ENCODE measurements around the gene LCN15.

The LCN15 gene

DNA sequence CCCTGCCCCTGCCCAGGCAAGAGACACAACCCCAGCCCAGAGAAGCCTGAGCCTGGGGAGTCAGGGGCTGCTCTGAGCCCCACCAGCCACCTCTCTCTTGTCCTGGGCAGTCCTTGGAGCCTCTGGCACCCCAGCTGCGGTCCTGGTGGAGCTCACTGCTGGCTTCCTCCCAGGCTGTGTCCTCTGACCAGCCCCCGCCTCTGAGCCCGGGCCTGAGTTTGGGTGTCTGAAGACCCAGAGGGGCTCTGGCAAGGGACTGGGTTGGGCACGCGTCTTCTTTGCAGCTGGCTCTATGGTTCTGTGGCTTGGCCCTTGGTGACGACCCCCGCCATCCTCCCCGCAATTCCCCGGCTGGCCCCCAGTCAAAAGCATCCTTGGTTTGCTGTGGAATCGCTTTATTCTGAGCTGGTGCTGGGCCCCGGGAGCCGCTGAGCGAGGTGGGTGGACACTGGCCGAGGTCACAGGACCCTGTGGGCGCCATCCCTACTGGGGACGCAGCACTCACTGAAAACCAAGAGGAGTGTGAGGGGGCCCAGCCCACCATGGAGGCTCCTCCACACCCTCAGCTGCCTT is 20.6 kb downstream of the LCN15 start:
- TF ChIP-seq, protein P1, sequence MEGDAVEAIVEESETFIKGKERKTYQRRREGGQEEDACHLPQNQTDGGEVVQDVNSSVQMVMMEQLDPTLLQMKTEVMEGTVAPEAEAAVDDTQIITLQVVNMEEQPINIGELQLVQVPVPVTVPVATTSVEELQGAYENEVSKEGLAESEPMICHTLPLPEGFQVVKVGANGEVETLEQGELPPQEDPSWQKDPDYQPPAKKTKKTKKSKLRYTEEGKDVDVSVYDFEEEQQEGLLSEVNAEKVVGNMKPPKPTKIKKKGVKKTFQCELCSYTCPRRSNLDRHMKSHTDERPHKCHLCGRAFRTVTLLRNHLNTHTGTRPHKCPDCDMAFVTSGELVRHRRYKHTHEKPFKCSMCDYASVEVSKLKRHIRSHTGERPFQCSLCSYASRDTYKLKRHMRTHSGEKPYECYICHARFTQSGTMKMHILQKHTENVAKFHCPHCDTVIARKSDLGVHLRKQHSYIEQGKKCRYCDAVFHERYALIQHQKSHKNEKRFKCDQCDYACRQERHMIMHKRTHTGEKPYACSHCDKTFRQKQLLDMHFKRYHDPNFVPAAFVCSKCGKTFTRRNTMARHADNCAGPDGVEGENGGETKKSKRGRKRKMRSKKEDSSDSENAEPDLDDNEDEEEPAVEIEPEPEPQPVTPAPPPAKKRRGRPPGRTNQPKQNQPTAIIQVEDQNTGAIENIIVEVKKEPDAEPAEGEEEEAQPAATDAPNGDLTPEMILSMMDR (conservative IDR thresholded peaks at IDR 0.05), result no peak

DNA sequence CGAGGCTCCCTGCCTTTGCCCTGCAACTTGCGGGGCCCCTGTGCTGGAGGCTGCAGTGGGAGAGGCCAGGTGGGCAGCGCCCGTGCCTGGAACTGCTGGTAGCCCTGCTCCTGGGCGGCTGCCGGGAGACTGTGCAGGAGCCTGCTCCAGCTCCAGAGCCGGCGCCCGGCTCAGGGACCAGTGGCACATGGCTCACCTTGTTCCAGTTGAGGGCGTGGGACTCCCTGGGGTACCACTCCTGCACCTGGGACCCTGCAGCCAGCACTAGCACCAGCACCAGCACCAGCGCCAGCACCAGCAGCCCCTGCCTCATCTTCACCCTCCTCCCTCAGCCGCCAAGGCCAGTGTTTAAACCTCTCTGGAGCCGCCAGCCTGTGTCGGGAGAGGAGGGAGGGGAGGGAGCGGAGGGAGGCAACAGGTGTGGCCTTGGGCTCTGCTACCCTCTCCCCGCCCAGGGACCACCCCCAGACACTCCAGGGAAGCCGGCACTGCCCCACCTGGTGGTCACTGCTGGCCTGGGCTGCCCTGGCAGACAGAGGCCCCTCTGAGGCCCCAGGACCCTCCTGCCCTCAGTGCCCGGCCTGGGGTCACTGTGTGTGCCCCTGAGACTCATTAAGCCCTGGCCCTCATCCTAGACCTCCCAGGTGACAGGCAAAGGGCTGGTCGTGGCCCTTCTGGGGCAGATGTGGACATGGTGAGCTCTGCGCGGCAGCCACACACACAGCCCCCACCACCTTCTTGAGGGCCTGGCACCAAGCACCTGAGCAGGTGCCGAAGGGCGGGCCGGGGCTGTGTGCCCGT is 21.5 kb downstream of the LCN15 start, which contains the start of gene LCN10:
LCN10 (minus strand) TSS at position 350 of the 801 bp plus-strand sequence; CDS start at position 313, 37 bp downstream.
- H3K27ac ChIP-seq, result peak within 1 kb of the TSS; percentile 2; the same call in 1 of the 2 replicates
- TF ChIP-seq, protein P1 (conservative IDR thresholded peaks at IDR 0.05), result peak; percentile 74

More for the DNA sequence above, 20.6 kb downstream of the LCN15 start:
- H3K27ac ChIP-seq, result no peak overlapping the region

DNA sequence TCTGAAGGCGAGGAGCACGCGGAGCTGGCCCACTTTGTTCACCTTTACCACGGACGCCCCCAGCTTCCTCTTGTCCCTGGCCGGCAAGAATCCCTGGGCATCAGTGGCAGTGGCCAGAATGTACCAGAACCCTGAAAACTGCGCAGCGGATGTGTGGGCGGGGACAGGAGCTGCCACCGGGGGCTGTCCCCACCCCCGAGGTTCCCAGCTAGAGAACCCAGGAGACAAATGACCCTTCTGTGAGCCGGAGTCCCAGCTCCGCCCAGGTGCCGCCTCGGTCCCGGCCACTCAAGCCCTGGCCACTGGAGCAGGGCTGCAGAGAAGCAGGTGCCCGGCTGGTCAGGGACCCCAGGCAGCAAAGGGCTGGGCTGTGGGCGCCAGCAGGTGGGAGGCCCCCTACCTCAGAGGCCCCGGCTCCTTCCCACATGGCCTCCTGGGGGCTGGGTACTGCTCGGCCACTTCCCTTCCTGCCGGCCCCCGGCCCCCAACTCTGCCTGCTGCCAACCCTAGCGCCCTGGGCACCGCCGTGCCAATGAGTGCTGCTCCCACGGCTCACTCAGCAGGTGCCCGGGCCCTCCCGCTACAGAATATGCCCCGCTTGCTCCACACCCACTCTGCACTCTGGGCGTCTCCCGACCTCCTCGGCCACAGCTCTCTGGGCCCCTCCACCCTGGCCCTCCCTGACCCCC is 22.3 kb downstream of the LCN15 start:
- TF ChIP-seq, protein P1 (conservative IDR thresholded peaks at IDR 0.05), result no peak
- peak overlapping the region; percentile 2; the same call in 1 of the 2 replicates for H3K27ac ChIP-seq

DNA sequence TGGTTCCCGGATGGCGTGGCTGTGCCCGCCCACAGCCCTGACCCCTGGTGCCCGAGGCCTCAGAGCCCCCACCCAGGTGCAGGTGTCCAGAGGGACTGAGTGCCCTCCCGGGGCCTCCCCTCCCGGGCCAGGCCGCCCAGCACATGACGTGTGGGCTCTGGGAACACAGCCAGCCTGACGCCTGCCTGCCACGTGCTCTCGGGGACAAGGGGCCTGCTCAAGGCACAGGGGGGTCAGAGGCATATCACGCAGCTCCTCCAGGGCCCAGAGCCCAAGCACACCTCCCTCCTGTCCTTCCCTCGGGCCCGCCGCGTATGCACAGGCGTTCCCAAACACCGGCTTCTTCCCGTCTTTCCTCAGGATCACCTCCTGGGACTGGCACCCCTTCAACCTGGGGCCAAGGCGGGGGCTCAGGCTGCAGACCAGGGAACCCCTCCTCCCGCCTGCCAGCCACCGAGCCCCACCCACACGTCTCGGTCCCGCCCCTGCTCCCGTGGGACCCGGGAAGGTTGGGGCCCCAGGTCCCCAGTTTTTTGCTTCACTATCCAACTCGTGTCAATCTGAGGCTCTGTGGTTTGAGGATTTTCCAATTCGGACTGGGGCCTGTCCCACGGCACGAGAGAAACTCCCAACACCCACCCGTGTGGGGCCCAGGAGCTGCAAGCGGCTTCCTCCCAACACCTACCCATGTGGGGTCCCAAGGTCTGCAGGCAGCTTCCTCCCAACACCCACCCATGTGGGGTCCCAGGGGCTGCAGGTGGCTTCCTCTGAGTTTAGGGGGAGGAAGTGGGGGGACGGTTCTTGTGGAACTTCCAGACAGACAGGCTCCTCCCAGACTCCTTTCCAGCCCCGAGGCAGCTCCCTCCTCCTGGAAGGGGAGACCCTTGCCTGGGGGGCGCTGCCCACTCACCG is 23.1 kb downstream of the LCN15 start:
- H3K27ac ChIP-seq, result no peak overlapping the region
- TF ChIP-seq, protein P1 (conservative IDR thresholded peaks at IDR 0.05), result no peak

DNA sequence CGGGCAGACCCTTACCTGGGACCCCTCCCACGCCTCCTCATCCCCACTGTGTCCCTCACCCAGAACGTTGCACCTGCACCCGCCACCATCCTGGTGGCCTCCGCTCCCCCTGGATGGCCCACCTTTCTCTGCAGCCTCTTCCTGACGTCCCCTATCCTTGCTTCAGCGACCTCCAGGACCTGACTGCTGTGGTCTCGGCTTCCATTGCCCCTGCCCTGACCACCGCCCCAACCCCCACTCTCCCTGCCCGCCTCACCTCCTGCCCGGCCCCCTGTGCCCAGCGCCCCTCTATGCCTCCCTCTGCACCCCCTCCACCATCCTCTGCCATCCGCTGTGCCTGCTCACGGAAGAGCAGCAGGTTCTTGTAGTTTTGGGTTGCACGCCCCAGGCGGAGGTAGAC is 23.8 kb downstream of the LCN15 start:
- H3K27ac ChIP-seq, result no peak overlapping the region
- TF ChIP-seq, protein P1 (conservative IDR thresholded peaks at IDR 0.05), result no peak

DNA sequence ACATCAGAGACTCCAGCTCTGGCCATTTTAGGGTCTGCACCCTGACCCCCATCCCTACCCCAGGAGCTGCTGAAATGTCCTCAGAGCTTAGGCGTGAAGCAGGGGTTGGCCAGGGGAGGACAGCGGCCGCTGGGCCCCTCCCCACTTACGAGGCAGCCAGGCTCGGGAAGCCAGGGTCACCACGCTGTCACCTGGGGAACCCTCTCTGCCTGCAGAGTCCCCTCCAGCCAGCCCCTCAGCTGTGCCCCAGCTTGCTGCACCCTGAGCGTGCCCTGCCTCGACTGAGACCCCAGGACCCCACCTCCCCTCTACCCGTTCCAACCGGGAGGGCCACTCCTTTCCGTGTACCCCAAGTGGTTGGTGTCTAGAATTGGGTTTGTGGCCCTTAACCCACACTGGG is 24.2 kb downstream of the LCN15 start:
- TF ChIP-seq, protein P1 (conservative IDR thresholded peaks at IDR 0.05), result no peak
- H3K27ac ChIP-seq, result no peak overlapping the region

Measured in VCaP (cell line).